ENCODE measurements around the gene ZNF414. TPM values are rescaled to one million over a fixed set of nuclear protein-coding genes. Genes with fewer than 3 reads are reported as not detected.

Gene ZNF414
- total and polyA plus RNA-seq, 9 of the 15 experiments (the other 6 are each of a cell fraction or from before 2014, with no cell fraction given): 0.03 to 27.2 (median 2.2) TPM; not detected in 2

GRCh38 chr19:8550070-8550469 is 36.1 kb upstream of the ZNF414 start:
- Histone ChIP-seq H2AFZ (ENCODE audit: low read depth, low read length) (no peak overlapping the region), H3K4me1 (replicated peaks in 1 of 2; ENCODE audit: control insufficient read depth in 2 of 2, insufficient read depth in 2 of 2, low read length in 2 of 2) (no peaks in the 10 kb centered on the region; a peak in 2 of 5 replicates), H3K36me3 (ENCODE audit: control insufficient read depth, insufficient read depth, low read length) (no peaks in the 10 kb centered on the region), H3K9me3 (replicated peaks; ENCODE audit: control insufficient read depth, insufficient read depth, low read depth, low read length) (no peaks in the 10 kb centered on the region; the same call in 1 of the 2 replicates), H3K27me3 (ENCODE audit: control insufficient read depth in 2 of 2, insufficient read depth in 2 of 2, low read length in 2 of 2) (peaks cover 0 to 9% of the 10 kb centered on the region in 2 experiments; a peak in 2 of 5 replicates), H4K20me1 (replicated peaks; ENCODE audit: control insufficient read depth, insufficient read depth, low read length) (no peaks in the 10 kb centered on the region), H3K9ac (ENCODE audit: insufficient read depth in 1 of 2, low read depth in 2 of 2, low read length in 2 of 2) (no peak overlapping the region), H3K79me2 (ENCODE audit: control insufficient read depth, insufficient read depth, low read length) (no peaks in the 10 kb centered on the region), H3K4me2 (ENCODE audit: insufficient read depth, low read length) (no peak overlapping the region), H3K4me3 (no peak overlapping the region), H3K9me1 (ENCODE audit: control insufficient read depth, insufficient read depth, low read length) (no peaks in the 10 kb centered on the region), H3K27ac (ENCODE audit: extremely low read depth, low read depth, low read length) (no peak overlapping the region)
- ATAC-seq (no peak), DNase-seq (ENCODE audit: extremely low read depth in 1 of 4, low spot score in 3 of 4) (no peak), FAIRE-seq (no peak)
- in situ Hi-C loops (cut with MboI): no loop called here
- TF ChIP-seq MEIS2 (IDR thresholded peaks at IDR 0.05; ENCODE audit: partially characterized antibody) (no peak), BMI1 (IDR thresholded peaks at IDR 0.05; ENCODE audit: low read length) (no peak), ATF2 (CRISPR knock-in tag; IDR thresholded peaks at IDR 0.05) (no peak), FUS (optimal IDR thresholded peaks at IDR 0.05; ENCODE audit: low read depth, low read length) (no peak), NR2C1 (IDR thresholded peaks at IDR 0.05) (no peak), NR2C1 (tag; IDR thresholded peaks at IDR 0.05) (no peak), U2AF1 (optimal IDR thresholded peaks at IDR 0.05; ENCODE audit: low read depth, low read length) (no peak), ZNF134 (CRISPR knock-in tag; conservative IDR thresholded peaks at IDR 0.05) (no peak), PHB2 (IDR thresholded peaks at IDR 0.05; ENCODE audit: low read depth) (no peak), OTX1 (CRISPR knock-in tag; IDR thresholded peaks at IDR 0.05) (no peak), ZNF444 (CRISPR knock-in tag; IDR thresholded peaks at IDR 0.05) (no peak), DMBX1 (CRISPR knock-in tag; IDR thresholded peaks at IDR 0.05; ENCODE audit: borderline replicate concordance) (no peak)
- BruUV-seq (replicated peaks): no TSS peak
- 51% methylated on average over 15 of the region's 15 CpGs for WGBS (ENCODE audit: insufficient coverage, low coverage, missing lambda C conversion rate)
- ChIA-PET CTCF (ENCODE audit: low intra/inter-chr PET ratio) (interaction anchor here (0.6 kb wide), 1 partner anchor 113 kb away, joined by 3 read pairs; no protein-coding TSS in a partner anchor), POLR2A (interaction anchor here (0.6 to 0.7 kb wide), 2 partner anchors 140 to 1213 kb away, joined by 3 read pairs; no protein-coding TSS in a partner anchor)
- intact Hi-C loops (cut with micrococcal nuclease): no loop called here

Measured in K562 (cell line).